GM12878 (cell line): ENCODE measurements around the gene SOSTDC1. TPM values are rescaled to one million over a fixed set of nuclear protein-coding genes. Genes with fewer than 3 reads are reported as not detected.

Source experiments
- ATAC-seq: fragments of 200-7000 bp; cut with Tn5 transposase; 3 replicates; pipeline ENCODE4 v1.9.1; 2020; ENCODE audit warnings: mild to moderate bottlenecking, moderate library complexity
- BruUV-seq: library from RNA; stranded (reverse); fragments of 400-500 nt; replicated peaks from 2 replicates; lab custom pipeline; 2021; lab: Mats Ljungman, UMichigan
- CTCF ChIA-PET: fragments of 300-600 bp; sonication (Branson Sonifier 250); formaldehyde crosslinking; extraction: SDS; loops from one replicate; lab custom pipeline; 2021; ENCODE audit warnings: inconsistent platforms; lab: Yijun Ruan, JAX
- POLR2A ChIA-PET: fragments of 350-600 bp; formaldehyde crosslinking; extraction: SDS; loops from one replicate; lab custom pipeline; 2021; ENCODE audit warnings: inconsistent platforms; lab: Charles Lee
- RAD21 ChIA-PET: fragments of 300-600 bp; sonication (Branson Sonifier 250); formaldehyde crosslinking; loops from one replicate; lab custom pipeline; 2023; ENCODE audit warnings: antibody characterized with exemption; ENCODE audit not compliant: unreplicated experiment; lab: Charles Lee
- SMC1A ChIA-PET: fragments of 300-600 bp; sonication (Branson Sonifier 250); formaldehyde crosslinking; loops from one replicate; lab custom pipeline; 2023; ENCODE audit not compliant: unreplicated experiment, uncharacterized antibody; lab: Charles Lee
- DNase-seq: peaks from one replicate; pipeline ENCODE4 v3.0.0-alpha.2; 2011; ENCODE audit warnings: low read depth, low spot score
- FAIRE-seq: peaks from 3 replicates; lab custom pipeline; 2011; peaks lifted over from hg19 to GRCh38; lab: Jason Lieb, UNC
- H2AFZ ChIP-seq: 2 replicates; pipeline ENCODE4 v1.6.0; 2011; ENCODE audit warnings: low read depth, low read length, control low read depth; ENCODE audit not compliant: control insufficient read depth
- H3K27ac ChIP-seq: 2 replicates; pipeline ENCODE4 v1.5.1; 2011; ENCODE audit warnings: control low read depth; ENCODE audit not compliant: control insufficient read depth, insufficient read depth
- H3K27me3 ChIP-seq, 2 experiments: replicated peaks in 1 of 2; 2 replicates each; pipeline versions ENCODE4 v1.6.0 to v1.6.1; 2011; ENCODE audit warnings: low read length in 1 of 2; ENCODE audit not compliant: control insufficient read depth in 2 of 2, insufficient read depth in 2 of 2
- H3K36me3 ChIP-seq, 2 experiments: 2 replicates each; pipeline ENCODE4 v1.5.1; 2011; ENCODE audit warnings: low read length in 1 of 2; ENCODE audit not compliant: control insufficient read depth in 2 of 2, insufficient read depth in 2 of 2
- H3K4me1 ChIP-seq: 2 replicates; pipeline ENCODE4 v1.6.1; 2011; ENCODE audit warnings: mild to moderate bottlenecking, low read length, moderate library complexity, mixed read lengths; ENCODE audit not compliant: control insufficient read depth, insufficient read depth
- H3K4me2 ChIP-seq: 2 replicates; pipeline ENCODE4 v1.6.0; 2011; ENCODE audit warnings: control low read depth; ENCODE audit not compliant: control insufficient read depth, insufficient read depth
- H3K4me3 ChIP-seq: fragments of 200-600 bp; sonication (generic); 2 replicates; pipeline ENCODE4 v1.5.1; 2016
- H3K79me2 ChIP-seq: 2 replicates; pipeline ENCODE4 v1.6.0; 2011; ENCODE audit warnings: low read length; ENCODE audit not compliant: control insufficient read depth, insufficient read depth
- H3K9ac ChIP-seq: 2 replicates; pipeline ENCODE4 v1.8.0; 2011; ENCODE audit warnings: low read length, control low read depth, mixed read lengths; ENCODE audit not compliant: control insufficient read depth, insufficient read depth
- H3K9me3 ChIP-seq: replicated peaks from 3 replicates; pipeline ENCODE4 v1.5.1; 2011; ENCODE audit warnings: mild to moderate bottlenecking, low read length; ENCODE audit not compliant: control insufficient read depth, insufficient read depth
- H4K20me1 ChIP-seq: 2 replicates; pipeline ENCODE4 v1.6.0; 2011; ENCODE audit not compliant: control insufficient read depth, insufficient read depth
- DPF2 ChIP-seq: fragments of 450-650 bp; IDR thresholded peaks from 2 replicates; pipeline ENCODE4 v1.6.1; 2017; ENCODE audit warnings: mild to moderate bottlenecking
- EED ChIP-seq: sonication (generic); IDR thresholded peaks from 2 replicates; pipeline ENCODE4 v1.6.1; 2016; ENCODE audit warnings: antibody characterized with exemption, low read depth
- EGR1 ChIP-seq, 2 experiments: IDR thresholded peaks; 1 replicate in 1 of 2; 2 replicates in 1 of 2; pipeline ENCODE4 v1.6.1; 2011 to 2012; ENCODE audit warnings: low read depth in 2 of 2, low read length in 2 of 2, borderline replicate concordance in 1 of 2, mild to moderate bottlenecking in 1 of 2, moderate library complexity in 1 of 2
- POLR2A ChIP-seq: IDR thresholded peaks from 2 replicates; pipeline ENCODE4 v1.6.1; 2011; ENCODE audit warnings: low read depth, mild to moderate bottlenecking, low read length
- POU2F2 ChIP-seq: IDR thresholded peaks from 3 replicates; pipeline ENCODE4 v1.6.1; 2011; ENCODE audit warnings: low read depth, mild to moderate bottlenecking, low read length, borderline replicate concordance
- SREBF1 ChIP-seq: IDR thresholded peaks from 2 replicates; pipeline ENCODE4 v1.6.1; 2012; ENCODE audit warnings: mild to moderate bottlenecking, low read length
- ZBED1 ChIP-seq: IDR thresholded peaks from 2 replicates; pipeline ENCODE4 v1.6.1; 2016; ENCODE audit warnings: borderline replicate concordance
- WGBS: methylation state at CpG from one replicate; pipeline ENCODE4 v1.1.6; 2016; ENCODE audit warnings: low lambda C conversion rate; ENCODE audit not compliant: insufficient replicate concordance, insufficient coverage; ENCODE audit errors: missing lambda C conversion rate; 5-methylcytosine and 5-hydroxymethylcytosine counted together
- in situ Hi-C: fragments of 300-500 bp; cut with MboI; formaldehyde crosslinking; loops from 9 replicates; pipeline ENCODE4 v1.14.3; 2018; ENCODE audit warnings: mixed read lengths
- intact Hi-C: fragments of 100-400 bp; cut with micrococcal nuclease; formaldehyde crosslinking; loops from one replicate; pipeline ENCODE4 v1.14.2; 2022; ENCODE audit not compliant: unreplicated experiment
- polyA plus RNA-seq, 11 experiments: library from polyadenylated mRNA; depleted of rRNA in 4 of 11; unstranded in 6 of 11; stranded (reverse) in 5 of 11; fragments of >200 nt; fragmentation: Nextera tagmentation in 4 of 11; fragmentation: Illumina TruSeq in 1 of 11; extraction: Ambion mirVana in 4 of 11; extraction: Trizol in 1 of 11; gene quantifications; 1 replicate in 1 of 11; 2 replicates in 10 of 11; pipeline versions ENCODE4 v1.2.1 to v1.2.3, GENCODE V29; 2011 to 2016; ENCODE audit warnings: inconsistent platforms in 2 of 11, missing spikeins in 2 of 11, low read depth in 1 of 11
- total RNA-seq, 4 experiments: library from RNA; depleted of rRNA in 3 of 4; stranded (reverse); fragments of >200 nt in 3 of 4; fragmentation: Illumina TruSeq in 1 of 4; extraction: Trizol in 1 of 4; gene quantifications; 2 replicates each; pipeline versions ENCODE4 v1.2.1 to v1.2.3, GENCODE V29; 2013 to 2021
- TF ChIP-seq, protein P1 (sequence below): fragments of 450-650 bp; IDR thresholded peaks from 2 replicates; pipeline ENCODE4 v1.6.1; 2017; ENCODE audit warnings: mild to moderate bottlenecking, moderate library complexity

The SOSTDC1 gene
- total and polyA plus RNA-seq, 10 of the 15 experiments (the other 5 are each of a cell fraction or from before 2014, with no cell fraction given) = not detected

DNA sequence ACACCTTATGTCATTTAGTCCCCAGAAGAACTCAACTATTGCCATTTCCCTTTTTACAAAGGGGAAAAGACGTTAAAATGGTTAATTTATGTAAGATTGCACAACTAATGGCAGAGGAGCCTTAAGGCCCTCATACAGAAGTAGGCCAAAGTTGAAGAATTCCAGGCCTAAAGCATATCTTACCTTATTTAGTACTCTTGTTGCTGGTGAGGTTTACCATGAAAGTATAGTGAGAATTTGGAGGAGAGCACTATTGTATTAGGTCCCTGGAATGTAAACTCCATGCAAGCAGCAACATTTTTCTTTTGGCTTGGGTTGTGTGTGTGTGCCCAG is 43.5 kb downstream of the SOSTDC1 start:
- H3K79me2 ChIP-seq = no peaks in the 10 kb centered on the region
- H3K9ac ChIP-seq = no peak overlapping the region
- no peaks in the 10 kb centered on the region for H3K9me3 ChIP-seq
- ChIA-PET RAD21 (no interaction called here), SMC1A (no interaction called here), POLR2A (no interaction called here), CTCF (no interaction called here)
- H3K27ac ChIP-seq = no peak overlapping the region
- in situ Hi-C loops = no loop called here
- no TSS peak for BruUV-seq
- TF ChIP-seq EED = no peak
- TF ChIP-seq POLR2A = no peak
- no peak for TF ChIP-seq ZBED1
- no peak for TF ChIP-seq POU2F2
- TF ChIP-seq, protein P1, sequence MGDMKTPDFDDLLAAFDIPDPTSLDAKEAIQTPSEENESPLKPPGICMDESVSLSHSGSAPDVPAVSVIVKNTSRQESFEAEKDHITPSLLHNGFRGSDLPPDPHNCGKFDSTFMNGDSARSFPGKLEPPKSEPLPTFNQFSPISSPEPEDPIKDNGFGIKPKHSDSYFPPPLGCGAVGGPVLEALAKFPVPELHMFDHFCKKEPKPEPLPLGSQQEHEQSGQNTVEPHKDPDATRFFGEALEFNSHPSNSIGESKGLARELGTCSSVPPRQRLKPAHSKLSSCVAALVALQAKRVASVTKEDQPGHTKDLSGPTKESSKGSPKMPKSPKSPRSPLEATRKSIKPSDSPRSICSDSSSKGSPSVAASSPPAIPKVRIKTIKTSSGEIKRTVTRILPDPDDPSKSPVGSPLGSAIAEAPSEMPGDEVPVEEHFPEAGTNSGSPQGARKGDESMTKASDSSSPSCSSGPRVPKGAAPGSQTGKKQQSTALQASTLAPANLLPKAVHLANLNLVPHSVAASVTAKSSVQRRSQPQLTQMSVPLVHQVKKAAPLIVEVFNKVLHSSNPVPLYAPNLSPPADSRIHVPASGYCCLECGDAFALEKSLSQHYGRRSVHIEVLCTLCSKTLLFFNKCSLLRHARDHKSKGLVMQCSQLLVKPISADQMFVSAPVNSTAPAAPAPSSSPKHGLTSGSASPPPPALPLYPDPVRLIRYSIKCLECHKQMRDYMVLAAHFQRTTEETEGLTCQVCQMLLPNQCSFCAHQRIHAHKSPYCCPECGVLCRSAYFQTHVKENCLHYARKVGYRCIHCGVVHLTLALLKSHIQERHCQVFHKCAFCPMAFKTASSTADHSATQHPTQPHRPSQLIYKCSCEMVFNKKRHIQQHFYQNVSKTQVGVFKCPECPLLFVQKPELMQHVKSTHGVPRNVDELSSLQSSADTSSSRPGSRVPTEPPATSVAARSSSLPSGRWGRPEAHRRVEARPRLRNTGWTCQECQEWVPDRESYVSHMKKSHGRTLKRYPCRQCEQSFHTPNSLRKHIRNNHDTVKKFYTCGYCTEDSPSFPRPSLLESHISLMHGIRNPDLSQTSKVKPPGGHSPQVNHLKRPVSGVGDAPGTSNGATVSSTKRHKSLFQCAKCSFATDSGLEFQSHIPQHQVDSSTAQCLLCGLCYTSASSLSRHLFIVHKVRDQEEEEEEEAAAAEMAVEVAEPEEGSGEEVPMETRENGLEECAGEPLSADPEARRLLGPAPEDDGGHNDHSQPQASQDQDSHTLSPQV = no peak
- no peak for TF ChIP-seq SREBF1
- no peak for TF ChIP-seq DPF2
- no peak for TF ChIP-seq EGR1 (IDR thresholded peaks at IDR 0.05; ENCODE audit: borderline replicate concordance in 1 of 2, low read depth in 2 of 2, low read length in 2 of 2)
- FAIRE-seq = no peak
- no peak for ATAC-seq
- intact Hi-C loops = no loop called here
- H3K4me1 ChIP-seq = no peaks in the 10 kb centered on the region
- H2AFZ ChIP-seq = no peak overlapping the region
- 68% methylated on average over 1 of the region's 1 CpG for WGBS
- no peak overlapping the region for H3K4me2 ChIP-seq
- no peak for DNase-seq
- H4K20me1 ChIP-seq = no peaks in the 10 kb centered on the region
- H3K4me3 ChIP-seq = no peak overlapping the region
- H3K27me3 ChIP-seq = peaks cover 4 to 6% of the 10 kb centered on the region in 2 experiments; a peak in 3 of 4 replicates
- no peaks in the 10 kb centered on the region for H3K36me3 ChIP-seq
